HEK293T (cell line): ENCODE results near the gene ETFDH.
A peak's percentile ranks its signal among the peaks of the same experiment; 100 is the strongest.

Source experiments
- CTCF ChIA-PET: fragments of 350-600 bp; formaldehyde crosslinking; extraction: SDS; loops from one replicate; lab custom pipeline; 2021; ENCODE audit warnings: antibody characterized with exemption, inconsistent platforms; lab: Yijun Ruan, JAX
- POLR2A ChIA-PET: fragments of 350-600 bp; formaldehyde crosslinking; extraction: SDS; loops from one replicate; lab custom pipeline; 2020; ENCODE audit warnings: antibody characterized with exemption, inconsistent platforms; lab: Yijun Ruan, JAX
- DNase-seq: peaks from one replicate; pipeline ENCODE4 v3.0.0; 2012; ENCODE audit warnings: mixed read lengths; ENCODE audit errors: extremely low spot score
- ARNT ChIP-seq: fragments of 450-650 bp; IDR thresholded peaks from 2 replicates; pipeline ENCODE4 v1.6.1; 2017; ENCODE audit warnings: mild to moderate bottlenecking
- BHLHE40 ChIP-seq: fragments of 450-650 bp; IDR thresholded peaks from 2 replicates; pipeline ENCODE4 v1.6.1; 2016; ENCODE audit warnings: mild to moderate bottlenecking, moderate library complexity, borderline replicate concordance
- CTBP1 ChIP-seq: fragments of 450-650 bp; IDR thresholded peaks from 2 replicates; pipeline ENCODE4 v1.6.1; 2016; ENCODE audit warnings: borderline replicate concordance
- ELF4 ChIP-seq: fragments of 450-650 bp; IDR thresholded peaks from 2 replicates; pipeline ENCODE4 v1.6.1; 2017; ENCODE audit warnings: antibody characterized with exemption
- FOXA1 ChIP-seq: fragments of 450-650 bp; IDR thresholded peaks from 2 replicates; pipeline ENCODE4 v1.6.1; 2016; ENCODE audit warnings: mild to moderate bottlenecking
- FOXK2 ChIP-seq: fragments of 450-650 bp; IDR thresholded peaks from 2 replicates; pipeline ENCODE4 v1.6.1; 2016; ENCODE audit warnings: mild to moderate bottlenecking
- FOXM1 ChIP-seq: fragments of 450-650 bp; IDR thresholded peaks from 2 replicates; pipeline ENCODE4 v1.6.1; 2017; ENCODE audit warnings: mild to moderate bottlenecking, borderline replicate concordance
- HDGF ChIP-seq: fragments of 450-650 bp; IDR thresholded peaks from 2 replicates; pipeline ENCODE4 v1.6.1; 2017; ENCODE audit warnings: antibody characterized with exemption, borderline replicate concordance
- L3MBTL2 ChIP-seq: fragments of 450-650 bp; conservative IDR thresholded peaks from 2 replicates; pipeline ENCODE4 v1.6.1; 2016; ENCODE audit warnings: mild to moderate bottlenecking
- LEF1 ChIP-seq: fragments of 450-650 bp; IDR thresholded peaks from 2 replicates; pipeline ENCODE4 v1.6.1; 2017; ENCODE audit warnings: mild to moderate bottlenecking, borderline replicate concordance
- NFRKB ChIP-seq: fragments of 450-650 bp; IDR thresholded peaks from 2 replicates; pipeline ENCODE4 v1.6.1; 2016; ENCODE audit warnings: mild to moderate bottlenecking, moderate library complexity
- SP1 ChIP-seq: fragments of 450-650 bp; IDR thresholded peaks from 2 replicates; pipeline ENCODE4 v1.6.1; 2017
- SUZ12 ChIP-seq: fragments of 450-650 bp; IDR thresholded peaks from 2 replicates; pipeline ENCODE4 v1.6.1; 2016; ENCODE audit warnings: mild to moderate bottlenecking
- TARDBP ChIP-seq: fragments of 450-650 bp; IDR thresholded peaks from 2 replicates; pipeline ENCODE4 v1.6.1; 2016
- ZNF384 ChIP-seq: fragments of 450-650 bp; IDR thresholded peaks from 2 replicates; pipeline ENCODE4 v1.6.1; 2016
- TF ChIP-seq, protein P1 (sequence below): fragments of 450-650 bp; IDR thresholded peaks from 2 replicates; pipeline ENCODE4 v1.6.1; 2016

Gene ETFDH

DNA sequence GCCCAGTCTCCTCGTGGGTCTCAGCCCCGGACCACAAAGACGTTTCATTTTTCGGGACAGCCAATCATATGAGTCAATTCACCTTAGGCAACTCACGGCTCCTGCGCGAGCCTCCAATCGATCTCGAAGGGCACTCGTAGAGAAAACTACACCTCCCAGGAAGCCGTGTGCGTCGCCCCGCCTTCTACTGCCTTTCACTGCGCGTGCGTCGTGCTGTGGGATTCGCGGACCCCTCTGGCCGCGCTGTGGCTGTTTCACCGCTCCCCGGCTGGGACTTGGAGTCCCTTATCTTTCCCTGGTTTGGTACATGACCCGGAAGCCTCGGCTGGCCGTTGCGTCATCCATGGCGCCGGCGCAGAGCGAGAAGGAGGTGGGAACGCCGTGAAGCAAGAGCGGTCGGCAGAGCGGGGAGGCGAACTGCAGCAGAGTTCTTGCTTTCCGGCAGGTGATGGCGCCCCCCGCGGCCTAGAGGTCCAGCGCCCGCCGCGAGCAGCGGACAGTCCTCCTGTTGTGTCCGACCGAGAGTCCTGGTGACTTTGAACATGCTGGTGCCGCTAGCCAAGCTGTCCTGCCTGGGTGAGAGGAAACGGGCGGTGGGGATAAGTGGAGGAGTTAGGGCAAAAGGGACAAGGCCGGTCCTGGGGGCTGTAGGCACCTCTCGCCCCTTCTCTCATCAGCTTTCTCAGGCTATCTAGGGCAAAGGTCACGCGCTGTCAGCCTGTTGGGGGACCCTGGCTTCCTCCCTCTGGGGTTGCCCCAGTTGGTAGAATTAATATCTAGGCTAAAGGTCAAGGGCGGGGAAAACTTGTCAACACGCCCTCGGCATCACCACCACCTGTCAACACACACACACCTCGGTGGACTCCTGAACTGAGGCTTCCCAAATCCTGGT, at the start of gene ETFDH:
TSS of gene ETFDH (plus strand) at position 382 of the 892 bp plus-strand sequence. CDS start at position 543, 161 bp downstream.
- TF ChIP-seq FOXK2: no peak
- TF ChIP-seq ZNF384: no peak
- no peak for TF ChIP-seq HDGF
- peak; percentile 80 for TF ChIP-seq L3MBTL2
- TF ChIP-seq TARDBP: no peak
- TF ChIP-seq SUZ12: no peak
- TF ChIP-seq ARNT: no peak
- peak; percentile 73; the same call in 1 of the 2 replicates for TF ChIP-seq ELF4
- TF ChIP-seq, protein P1, sequence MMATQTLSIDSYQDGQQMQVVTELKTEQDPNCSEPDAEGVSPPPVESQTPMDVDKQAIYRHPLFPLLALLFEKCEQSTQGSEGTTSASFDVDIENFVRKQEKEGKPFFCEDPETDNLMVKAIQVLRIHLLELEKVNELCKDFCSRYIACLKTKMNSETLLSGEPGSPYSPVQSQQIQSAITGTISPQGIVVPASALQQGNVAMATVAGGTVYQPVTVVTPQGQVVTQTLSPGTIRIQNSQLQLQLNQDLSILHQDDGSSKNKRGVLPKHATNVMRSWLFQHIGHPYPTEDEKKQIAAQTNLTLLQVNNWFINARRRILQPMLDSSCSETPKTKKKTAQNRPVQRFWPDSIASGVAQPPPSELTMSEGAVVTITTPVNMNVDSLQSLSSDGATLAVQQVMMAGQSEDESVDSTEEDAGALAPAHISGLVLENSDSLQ: peak; percentile 78
- TF ChIP-seq CTBP1: no peak
- TF ChIP-seq FOXM1: no peak
- no peak for TF ChIP-seq SP1
- TF ChIP-seq LEF1: no peak
- no peak for TF ChIP-seq BHLHE40
- POLR2A ChIA-PET: interaction anchor here (0.6 kb wide), 1 partner anchor 709 kb away, joined by 3 read pairs; no protein-coding TSS in a partner anchor
- CTCF ChIA-PET: interaction anchor here (0.6 kb wide), 1 partner anchor 703 kb away, joined by 3 read pairs; no protein-coding TSS in a partner anchor

DNA sequence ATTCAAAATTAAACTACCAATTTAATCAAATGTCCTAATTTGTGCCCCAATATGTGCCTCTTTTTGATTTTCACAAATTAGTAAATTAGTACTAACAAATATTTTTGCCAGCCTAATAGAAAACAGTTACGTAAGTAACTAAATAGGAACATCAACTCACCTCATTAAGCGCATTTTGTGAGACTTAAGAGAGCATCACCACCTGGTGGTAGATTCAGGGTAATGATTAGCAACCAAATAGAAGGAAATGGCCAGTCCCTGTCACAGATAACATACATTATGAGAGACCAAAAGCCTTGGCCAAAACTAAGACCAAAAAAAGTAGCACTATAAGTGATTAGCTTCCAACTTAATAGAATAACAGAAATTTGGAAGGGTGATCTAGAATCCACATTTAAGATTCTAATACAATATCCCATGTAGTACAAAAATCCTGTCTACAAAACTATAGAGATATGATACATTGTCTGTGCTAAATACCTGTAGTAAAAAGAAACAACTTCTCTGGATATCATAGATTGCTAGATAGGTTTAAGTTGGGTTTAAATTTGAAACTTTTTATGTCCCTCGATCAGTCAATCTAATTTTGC, 47.1 kb upstream of the ETFDH start:
- peak; percentile 35 for DNase-seq
- TF ChIP-seq ZNF384 (no peak), ELF4 (no peak), SP1 (no peak), TARDBP (no peak), ARNT (no peak), LEF1 (no peak), CTBP1 (no peak), FOXA1 (no peak), BHLHE40 (no peak), FOXK2 (no peak), L3MBTL2 (no peak)
- CTCF ChIA-PET: interaction anchor here (1.1 to 1.8 kb wide), 2 partner anchors 129 to 369 kb away, joined by 5 read pairs; no protein-coding TSS in a partner anchor
- POLR2A ChIA-PET: no interaction called here

More for the DNA sequence above, at the start of gene ETFDH:
- DNase-seq: peak; percentile 95

DNA sequence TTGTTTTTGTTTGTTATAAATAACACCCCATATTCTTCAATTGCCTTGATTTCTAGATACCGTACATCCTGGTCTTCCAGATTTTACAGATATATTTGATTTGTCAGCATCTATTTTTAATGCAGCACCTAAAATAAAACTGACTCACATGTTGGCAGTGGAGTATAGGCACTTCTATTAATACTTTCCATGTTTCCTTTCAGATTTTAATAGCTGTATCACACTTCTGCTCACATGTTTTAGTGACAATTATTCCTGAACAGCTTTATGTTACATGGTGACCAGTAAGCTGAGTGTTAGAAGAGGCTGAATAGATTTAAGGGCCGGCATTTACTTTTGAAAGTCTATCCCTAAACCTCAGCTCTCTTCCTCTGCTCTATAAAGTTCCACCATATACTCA, 46.6 kb upstream of the ETFDH start:
- ChIA-PET POLR2A (no interaction called here), CTCF (interaction anchor here (1.1 to 1.8 kb wide), 2 partner anchors 130 to 370 kb away, joined by 5 read pairs; no protein-coding TSS in a partner anchor)
- TF ChIP-seq TARDBP (no peak), L3MBTL2 (no peak), ZNF384 (no peak), SUZ12 (no peak), NFRKB (no peak), BHLHE40 (no peak), FOXK2 (no peak), LEF1 (no peak), SP1 (no peak), ARNT (no peak), HDGF (no peak), CTBP1 (no peak), ELF4 (no peak), FOXM1 (no peak), FOXA1 (no peak)
- TF ChIP-seq, protein P1: no peak
- DNase-seq: no peak

DNA sequence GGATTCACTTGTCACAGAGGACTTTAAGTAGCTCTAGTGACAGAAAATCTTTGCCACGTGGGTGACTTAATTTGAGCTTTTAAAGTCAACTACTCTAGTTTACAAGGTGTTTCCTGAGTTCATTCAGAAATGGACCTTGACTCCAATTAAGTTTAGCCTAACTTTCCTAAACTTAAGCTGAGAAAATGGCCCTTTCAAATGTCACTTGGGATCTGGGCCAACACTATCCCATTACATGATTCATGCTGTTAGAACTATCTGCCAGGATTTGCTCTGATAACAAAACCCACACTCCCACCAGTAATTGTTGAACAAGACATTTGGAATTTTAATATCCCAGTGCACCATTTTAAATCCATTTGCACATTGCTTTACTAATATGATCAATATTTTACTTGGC, 41.2 kb upstream of the ETFDH start:
- DNase-seq: no peak
- no peak for TF ChIP-seq SP1
- TF ChIP-seq SUZ12: no peak
- TF ChIP-seq L3MBTL2: no peak
- no peak for TF ChIP-seq FOXM1
- no peak for TF ChIP-seq LEF1
- no peak for TF ChIP-seq FOXA1
- TF ChIP-seq CTBP1: no peak
- no peak for TF ChIP-seq FOXK2
- ChIA-PET POLR2A (no interaction called here), CTCF (interaction anchor here (1.1 kb wide), 1 partner anchor 42 kb away, joined by 4 read pairs; no protein-coding TSS in a partner anchor)

DNA sequence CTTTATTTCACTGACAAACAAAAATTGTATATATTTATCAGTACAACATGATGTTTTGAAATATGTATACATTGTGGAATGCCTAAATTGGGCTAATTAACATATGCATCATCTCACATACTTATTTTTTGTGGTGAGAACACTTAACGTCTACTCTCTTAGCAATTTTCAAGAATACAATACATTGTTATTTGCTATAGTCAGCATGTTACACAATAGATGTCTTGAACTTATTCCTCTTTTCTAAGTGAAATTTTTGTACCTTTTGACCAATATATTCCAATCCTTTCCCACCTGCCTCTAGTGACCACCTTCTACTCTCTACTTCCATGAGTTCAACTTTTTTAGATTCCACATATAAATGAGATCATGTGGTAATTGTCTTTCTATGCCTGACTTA, 35.5 kb upstream of the ETFDH start:
- no peak for DNase-seq
- POLR2A ChIA-PET: no interaction called here
- TF ChIP-seq TARDBP: no peak
- no peak for TF ChIP-seq SUZ12
- TF ChIP-seq FOXM1: no peak
- no peak for TF ChIP-seq LEF1
- CTCF ChIA-PET: interaction anchor here (0.6 kb wide), 1 partner anchor 8 kb away, joined by 3 read pairs; no protein-coding TSS in a partner anchor

DNA sequence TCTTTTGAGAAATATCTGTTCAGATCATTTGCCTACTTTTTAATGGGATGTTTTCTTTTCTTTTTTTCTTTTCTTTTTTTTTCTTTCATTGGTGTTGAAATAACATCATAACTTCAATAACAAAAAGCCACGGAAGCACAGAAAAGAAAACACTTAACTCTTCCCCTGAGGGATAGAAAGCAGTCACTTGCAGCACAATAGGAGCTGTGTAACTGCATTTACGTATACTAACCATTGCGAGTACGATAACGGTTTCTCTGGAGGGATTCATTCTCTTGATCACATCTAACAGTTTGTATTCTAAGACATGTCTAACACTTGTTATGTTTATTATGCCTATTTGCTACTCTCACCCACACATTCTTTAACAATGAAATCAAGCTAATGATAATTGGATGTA, 27.7 kb upstream of the ETFDH start:
- ChIA-PET CTCF (interaction anchor here (0.6 to 0.7 kb wide), 3 partner anchors 8 to 605 kb away, joined by 3 read pairs; no protein-coding TSS in a partner anchor), POLR2A (no interaction called here)
- TF ChIP-seq ELF4 (no peak), CTBP1 (no peak), ZNF384 (no peak), SP1 (no peak)
- no peak for DNase-seq
